HG03575 (cell line): ENCODE results near the gene DUSP22.

Experiments
- ATAC-seq: cut with Tn5 transposase; IDR thresholded peaks from one replicate; pipeline ENCODE4 v1.9.1; 2021; ENCODE audit not compliant: unreplicated experiment, insufficient number of reproducible peaks, low FRiP score; ENCODE audit errors: extremely low read depth

The DUSP22 gene

GRCh38 chr6:294656-295565, 2.6 kb downstream of the DUSP22 start:
- no peak for ATAC-seq

DNA sequence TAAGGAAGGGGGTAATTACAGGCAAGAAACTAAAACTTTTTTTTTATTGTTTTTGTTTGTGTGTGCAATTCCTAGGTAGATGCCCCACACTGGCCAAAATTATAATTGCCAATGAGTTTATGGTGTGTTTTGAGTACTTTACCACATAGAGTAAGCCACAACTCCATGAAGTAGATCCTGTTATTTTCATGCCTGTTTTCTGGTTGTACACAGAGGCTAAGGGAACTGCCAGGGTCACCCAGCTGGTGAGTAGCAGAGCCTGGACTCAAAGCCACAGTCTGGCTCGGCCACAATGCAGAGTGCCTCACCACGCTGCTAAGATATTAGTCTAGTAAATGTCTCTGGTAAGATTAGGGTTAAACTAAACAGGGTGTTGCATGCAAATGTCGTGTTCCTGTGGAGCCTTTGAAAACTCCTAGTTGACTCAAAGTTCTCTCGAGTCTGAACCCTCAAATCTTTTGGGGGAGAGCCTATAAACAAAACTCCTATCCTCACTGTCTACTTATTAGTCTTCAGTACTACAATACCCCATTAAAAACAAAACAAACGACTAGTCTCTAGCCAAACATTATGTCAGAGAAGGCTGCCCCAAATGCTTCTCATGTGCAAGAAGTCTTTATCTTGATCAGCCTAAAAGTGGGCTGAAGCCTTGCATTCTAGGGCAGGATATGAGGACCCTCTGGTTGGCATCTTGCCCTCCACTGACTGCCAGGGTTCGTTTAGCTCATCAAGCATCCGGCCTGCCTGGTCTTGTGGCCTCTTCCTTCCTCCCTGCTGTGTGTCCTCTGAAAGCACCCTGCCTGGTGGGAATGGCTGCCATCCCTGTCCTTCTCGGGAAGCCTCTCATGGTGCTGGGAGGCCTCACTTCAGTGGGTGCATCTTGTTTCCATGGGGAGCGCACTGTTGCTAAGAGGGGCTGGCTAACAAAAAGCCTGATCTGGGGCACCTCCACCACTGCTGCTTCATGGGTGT, 4.2 kb downstream of the DUSP22 start:
- no peak for ATAC-seq

GRCh38 chr6:297571-298232, 5.4 kb downstream of the DUSP22 start:
- no peak for ATAC-seq

DNA sequence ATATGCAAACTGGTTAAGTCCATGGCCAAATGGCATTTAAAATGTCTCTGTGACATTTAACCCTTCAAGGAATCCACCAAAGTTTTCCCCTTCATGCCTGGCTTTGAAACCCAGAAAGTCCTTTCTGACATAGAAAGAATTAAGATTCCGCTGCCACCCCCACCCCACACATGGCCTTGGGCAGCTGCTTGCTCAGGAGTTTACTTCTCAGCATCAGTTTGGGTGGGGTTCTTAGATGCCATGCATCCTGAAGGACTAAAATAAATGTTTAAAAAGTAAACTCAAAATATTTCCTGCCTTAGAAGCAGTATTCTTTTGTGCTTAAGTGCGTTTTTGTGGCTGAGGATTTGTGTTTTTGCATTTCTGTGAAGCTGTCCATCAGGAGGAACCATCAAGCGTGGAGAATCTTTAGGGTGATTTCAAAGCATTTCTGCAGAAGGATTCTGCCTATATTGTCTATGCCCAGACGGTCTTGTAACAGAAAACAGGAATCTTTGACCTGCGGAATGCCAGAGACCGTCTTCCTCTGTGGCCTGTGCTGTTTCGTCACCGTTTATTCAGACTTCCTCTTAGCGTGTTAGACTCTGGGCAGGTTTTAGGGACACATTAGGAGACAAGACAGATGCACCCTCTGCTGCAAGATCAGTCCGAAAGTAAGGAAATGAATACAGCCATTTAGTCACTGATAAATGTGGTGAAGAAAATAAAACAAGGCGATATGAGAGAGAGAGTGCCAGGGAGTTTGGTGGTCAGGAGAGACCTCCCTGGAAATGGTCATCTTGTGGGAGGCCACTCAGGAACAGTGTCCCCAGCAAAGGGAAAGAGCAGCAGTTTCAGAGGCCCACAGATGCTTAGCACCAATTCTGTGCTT, 6.2 kb downstream of the DUSP22 start:
- no peak for ATAC-seq

DNA sequence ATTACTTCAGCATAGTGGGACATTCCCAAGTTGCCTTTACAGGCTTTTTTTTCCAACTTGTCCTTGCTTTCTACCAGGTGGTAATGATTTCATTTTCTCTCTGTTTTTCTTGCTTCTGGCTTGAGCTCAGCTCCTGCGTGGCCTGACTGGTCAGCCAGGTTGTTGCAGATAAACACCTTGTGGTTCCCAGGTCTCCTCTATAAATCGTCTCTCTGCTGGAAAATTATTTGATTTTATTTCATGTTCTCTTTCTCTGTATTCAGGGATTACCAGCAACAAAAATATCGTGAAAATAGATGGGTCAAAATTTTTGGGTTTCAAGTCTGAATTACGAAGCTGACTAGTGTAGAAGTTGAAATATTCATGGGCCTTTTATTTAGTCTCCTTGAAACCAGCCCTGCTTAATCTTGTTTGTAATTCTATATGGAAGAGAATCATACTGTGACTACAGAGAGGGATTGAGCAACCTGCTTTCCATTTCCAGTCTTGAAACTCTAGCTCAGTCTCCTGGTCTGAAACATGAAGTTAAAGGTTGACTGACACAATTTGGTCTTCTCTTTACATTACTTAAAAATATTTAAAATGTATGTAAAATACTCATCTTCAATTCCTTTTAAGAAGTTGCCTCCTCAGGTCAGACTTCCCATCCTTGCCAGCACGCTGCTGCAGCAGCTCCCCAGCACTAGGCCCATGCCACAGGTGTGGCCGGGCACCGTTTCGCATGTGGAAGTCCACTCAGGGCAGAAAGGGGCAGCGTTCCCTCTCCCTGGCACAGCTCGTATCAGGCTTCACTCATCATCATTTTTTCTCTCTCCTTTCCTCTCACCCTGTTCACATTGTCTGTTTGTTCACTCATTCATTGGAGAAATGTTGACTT, 7.1 kb downstream of the DUSP22 start:
- ATAC-seq: no peak

- ATAC-seq: no peak
These were observed 7.7 kb downstream of the DUSP22 start for GRCh38 chr6:300026-300425.

DNA sequence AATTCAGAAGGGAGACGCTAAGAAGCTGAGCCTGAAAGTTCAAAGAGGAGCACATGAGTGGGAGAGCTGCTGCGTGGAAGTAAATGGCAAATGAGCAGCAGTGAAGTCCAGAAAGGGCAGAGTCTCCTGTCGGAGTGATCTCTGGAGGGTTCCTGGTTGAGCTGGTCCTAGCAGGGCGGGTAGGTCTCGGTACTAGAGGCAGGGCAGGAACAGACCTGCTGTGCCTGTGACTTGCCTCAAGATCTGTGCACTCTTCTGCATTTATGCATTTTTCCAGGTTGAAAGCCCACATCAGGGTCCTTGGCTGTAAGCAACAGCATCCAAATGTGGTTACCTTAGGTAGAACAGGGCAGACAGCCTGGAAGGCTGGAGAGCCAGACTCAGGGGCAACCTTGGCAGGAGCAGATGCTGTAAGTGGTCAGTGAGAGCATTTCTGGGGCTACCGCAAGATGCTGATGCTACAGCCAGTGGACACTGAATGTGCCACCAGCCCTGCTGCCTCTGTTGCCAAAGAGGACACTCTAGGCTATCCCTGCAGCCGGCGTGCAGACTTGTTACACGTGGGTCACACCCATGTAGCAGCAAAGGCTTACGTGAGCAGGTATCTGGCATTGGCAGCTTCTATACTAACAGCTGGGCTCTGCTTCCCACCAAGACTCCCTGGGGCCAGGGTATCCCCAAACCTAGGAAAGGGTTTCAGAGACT, 8.4 kb downstream of the DUSP22 start:
- no peak for ATAC-seq

- ATAC-seq: no peak
These were observed 9.2 kb downstream of the DUSP22 start for GRCh38 chr6:301526-301925.

DNA sequence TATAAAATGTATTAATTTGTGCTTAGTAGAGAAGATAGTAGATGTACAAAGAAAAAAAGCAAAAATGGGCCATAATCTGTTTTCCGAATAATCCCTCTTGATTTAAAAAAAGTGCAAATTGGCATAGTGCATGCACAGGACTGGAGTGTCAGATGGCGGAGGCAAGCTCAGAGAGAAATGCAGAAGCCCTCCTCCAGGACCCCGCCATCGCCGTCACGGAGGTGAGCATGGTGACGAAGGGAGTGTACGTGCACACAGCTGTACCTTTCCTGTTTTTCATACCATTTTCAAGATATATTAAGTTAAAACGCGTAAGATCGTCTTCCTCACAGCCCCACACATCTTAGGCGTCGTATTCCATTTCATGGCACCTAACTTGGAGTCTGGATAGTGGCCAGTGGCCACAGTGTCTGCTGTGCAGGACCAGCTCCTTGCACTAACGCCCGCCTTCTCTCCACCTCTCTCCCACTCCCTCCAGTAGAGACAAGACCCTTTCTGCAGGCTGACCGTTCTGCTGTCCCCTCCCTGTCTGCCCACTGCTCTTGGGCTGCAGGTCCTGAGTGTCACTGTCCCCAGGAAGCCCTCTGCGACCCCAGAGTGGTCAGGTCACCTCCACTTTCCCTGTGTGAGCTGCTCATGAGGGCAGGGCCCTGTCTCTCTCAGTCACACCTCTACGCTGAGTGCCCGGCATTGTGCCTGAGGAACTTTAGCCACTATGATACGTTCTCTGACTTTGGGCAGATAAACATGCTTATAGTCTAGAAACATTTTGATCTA, 9.8 kb downstream of the DUSP22 start:
- no peak for ATAC-seq

- ATAC-seq: no peak
These were observed 10.5 kb downstream of the DUSP22 start for GRCh38 chr6:302760-303159.

DNA sequence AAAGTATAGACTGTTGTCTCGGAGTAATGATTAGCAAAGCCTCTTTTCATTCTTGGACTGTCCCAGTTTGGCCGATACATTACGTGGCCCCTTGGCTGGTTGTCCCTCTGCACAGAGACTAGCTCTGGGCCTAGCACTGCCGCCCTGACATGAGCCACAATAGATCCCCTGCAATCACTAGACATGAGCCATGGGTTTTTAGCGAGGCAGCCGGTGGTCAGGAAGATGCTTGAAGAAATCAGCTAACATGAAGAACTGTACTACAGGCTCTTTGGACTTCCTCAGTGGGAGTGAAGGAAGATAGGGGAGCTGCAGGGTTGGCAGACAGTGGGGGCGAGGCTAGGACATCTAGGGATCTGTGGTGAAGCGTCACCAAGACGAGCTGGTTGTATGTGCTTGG, 11.0 kb downstream of the DUSP22 start:
- ATAC-seq: no peak

GRCh38 chr6:303948-304558, 11.8 kb downstream of the DUSP22 start:
- ATAC-seq: no peak

GRCh38 chr6:304833-305370, 12.6 kb downstream of the DUSP22 start:
- ATAC-seq: no peak

DNA sequence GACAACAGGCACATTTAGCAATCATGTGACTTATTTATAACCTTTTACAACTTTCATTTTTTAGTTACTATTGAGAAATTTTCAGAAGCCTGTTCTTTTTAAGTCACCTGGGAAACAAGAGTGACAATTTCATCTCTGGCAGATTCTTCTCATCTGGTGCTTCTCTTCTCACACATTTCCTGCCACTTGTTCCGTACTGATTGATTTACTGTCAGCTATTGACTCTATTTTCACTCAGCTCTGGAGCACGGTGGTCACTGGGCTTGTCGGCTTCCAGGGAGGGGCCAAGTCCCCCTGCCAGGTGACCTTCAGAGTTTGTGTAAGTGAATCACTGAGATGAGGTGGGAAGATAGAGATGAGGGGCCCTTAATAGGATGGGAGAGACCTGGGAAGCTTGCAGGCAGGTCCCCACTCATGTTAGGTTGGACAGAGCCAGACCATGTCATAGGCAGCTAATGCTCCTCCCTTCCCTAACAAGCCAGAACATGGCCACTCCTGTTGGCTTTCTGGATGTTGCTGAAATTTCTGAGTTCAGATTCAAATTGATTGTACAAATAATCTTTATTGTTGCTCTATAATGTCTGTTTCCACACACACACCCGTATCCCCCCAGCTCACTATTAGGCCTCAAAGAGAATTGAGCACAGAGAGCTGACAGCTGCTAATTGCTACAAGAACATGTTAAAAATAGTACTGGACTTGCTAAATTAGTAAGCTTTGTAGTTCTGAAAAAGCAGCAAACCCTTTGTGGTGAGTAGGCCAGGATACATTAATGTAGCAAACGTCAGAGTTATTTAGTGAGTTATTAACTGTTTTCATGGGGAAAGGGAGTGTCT, 13.3 kb downstream of the DUSP22 start:
- ATAC-seq: peak; percentile 74

DNA sequence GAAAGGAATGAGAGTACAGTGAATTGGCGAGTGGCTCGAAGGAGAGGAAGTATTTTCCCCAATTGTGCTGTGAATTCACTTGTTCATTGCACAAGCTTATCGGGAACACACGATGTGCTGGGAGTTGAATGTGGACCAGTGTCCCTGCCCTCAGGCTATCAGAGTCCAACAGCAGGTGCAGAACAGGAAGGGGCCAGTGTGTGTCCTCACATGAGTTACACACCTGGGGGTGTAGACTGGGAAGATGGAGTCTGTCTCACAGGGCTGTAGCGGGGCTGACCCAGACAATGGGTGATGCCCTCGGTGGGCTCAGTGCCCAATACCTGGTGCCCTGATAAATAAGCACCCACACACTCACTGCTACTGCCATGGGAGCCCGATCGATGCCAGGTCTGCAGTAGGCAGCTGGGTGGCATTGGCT, 14.4 kb downstream of the DUSP22 start:
- ATAC-seq: no peak
